Activated CD4-positive, alpha-beta T cell treated with anti-CD3 and anti-CD28 coated beads, Interleukin-2, Interleukin-6, amounts not matched to agents 100 ng/mL and 50 ng/mL, durations not matched to agents 16 hours and 8 hours (primary cell): ENCODE results near the gene MAML3.

Experiments used
- DNase-seq: peaks from one replicate; pipeline ENCODE4 v3.0.0-alpha.2; 2020

MAML3 gene

DNA sequence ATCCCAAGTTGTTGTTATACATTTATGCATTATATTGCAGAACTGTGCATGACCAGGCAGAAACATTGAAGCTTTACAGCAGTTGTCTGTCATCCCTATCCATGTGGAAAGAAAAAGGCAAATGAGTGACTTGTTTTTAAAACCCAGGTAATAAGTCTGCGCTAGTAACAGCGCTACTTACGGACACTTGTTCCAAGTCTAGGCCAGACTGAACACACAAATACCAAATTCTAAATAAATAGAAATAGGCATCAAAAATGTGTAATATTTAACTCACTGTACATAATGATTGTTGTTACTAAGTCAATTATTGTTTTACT is 548 bp upstream of the MAML3 start:
- DNase-seq: no peak

DNA sequence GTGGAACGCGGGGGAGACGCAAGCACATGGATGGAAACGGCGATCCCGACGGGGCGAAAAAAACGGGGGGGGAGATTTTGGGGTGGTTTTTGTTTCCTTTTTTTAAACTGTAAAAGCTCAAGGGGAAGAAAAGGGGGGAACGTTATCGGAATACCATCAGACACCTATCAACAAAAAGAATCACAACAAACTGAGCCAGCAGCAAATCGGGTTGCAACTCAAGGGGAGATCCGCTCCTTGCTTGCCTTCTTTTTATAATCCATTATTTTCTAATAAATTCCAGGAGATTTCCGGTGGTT is 616 bp downstream of the MAML3 start:
- DNase-seq: no peak

DNA sequence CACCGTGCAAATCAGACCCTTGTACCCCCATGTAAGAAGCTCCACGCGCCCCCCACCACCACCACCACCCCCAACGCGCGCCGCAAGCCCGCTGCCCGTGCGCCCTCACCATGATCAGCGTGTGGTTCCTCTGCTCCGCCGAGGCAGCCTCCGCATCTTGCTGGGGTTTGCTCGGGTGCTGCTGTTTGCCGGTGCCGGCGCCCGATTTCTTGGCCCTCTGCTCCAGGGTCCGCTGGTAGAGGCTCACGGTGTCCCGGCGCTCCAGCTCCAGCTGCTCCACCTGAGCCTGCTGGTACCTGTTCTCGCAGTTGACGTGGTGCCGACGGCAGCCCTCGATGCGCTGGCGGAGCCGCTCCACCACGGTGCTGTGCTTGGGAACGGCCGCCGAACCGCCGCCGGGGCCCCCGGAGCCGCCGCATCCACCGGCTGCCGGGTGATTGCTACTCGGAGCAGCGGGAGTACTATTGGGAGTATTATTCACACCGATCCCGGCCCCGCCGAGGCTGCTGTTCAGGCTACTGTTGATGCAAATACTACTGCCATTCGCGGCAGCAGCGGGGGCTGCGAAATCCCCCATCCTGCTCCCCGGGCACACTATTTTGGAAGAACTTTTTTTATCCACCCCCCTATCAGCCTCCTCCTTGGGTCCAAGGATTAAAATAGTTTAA is 1.1 kb downstream of the MAML3 start:
- DNase-seq: peak; percentile 32

DNA sequence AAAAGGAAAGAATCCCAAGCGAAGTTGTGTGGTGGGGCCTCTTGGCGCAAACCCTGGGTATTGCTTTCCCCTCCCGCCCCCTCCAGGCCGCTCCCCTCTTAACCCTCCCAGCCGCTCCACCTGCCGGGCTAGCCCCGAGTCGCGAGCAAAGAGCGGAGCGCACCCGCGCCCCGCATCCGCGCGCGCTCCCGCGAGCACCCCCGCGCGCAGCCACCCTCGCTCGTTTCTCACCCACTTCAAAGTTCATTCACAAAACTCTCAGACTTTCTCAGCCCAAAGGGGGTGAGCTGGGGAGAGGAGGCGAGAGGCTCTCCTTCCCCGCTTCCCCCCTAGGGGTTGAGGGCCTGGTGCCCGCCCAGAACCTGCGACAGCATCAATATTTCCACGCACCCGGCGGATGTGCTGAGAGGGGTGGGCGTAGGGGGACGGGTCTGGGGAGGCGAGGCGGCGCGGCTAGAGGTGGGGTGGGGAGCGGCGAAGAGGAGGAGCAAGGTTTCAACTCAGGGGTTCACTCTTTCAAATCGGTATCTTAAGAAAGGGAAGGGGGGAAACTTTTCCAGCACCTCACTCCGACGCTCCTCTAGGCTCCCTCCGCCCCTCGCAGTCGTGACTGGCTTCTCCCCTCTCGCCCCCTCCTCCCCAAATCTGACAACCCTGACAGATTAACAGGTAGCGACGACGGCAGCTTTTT is 1.8 kb downstream of the MAML3 start:
- DNase-seq: peak; percentile 57

DNA sequence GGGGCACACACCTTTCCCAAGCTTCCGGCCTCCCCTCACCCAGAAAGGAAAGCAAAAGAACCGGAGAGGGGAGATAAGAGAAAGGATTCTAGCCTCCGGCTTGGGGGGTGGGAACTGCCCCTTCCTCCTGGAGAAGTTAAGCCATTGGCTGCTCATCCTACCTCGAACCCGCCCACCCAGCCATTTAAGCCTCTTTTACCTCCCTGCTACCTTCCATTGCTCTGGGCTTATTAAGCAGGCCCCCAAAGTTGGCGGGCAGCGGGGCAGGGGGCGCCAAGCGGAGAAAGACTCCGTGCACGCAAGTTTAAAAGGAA is 2.3 kb downstream of the MAML3 start:
- peak; percentile 48 for DNase-seq

DNA sequence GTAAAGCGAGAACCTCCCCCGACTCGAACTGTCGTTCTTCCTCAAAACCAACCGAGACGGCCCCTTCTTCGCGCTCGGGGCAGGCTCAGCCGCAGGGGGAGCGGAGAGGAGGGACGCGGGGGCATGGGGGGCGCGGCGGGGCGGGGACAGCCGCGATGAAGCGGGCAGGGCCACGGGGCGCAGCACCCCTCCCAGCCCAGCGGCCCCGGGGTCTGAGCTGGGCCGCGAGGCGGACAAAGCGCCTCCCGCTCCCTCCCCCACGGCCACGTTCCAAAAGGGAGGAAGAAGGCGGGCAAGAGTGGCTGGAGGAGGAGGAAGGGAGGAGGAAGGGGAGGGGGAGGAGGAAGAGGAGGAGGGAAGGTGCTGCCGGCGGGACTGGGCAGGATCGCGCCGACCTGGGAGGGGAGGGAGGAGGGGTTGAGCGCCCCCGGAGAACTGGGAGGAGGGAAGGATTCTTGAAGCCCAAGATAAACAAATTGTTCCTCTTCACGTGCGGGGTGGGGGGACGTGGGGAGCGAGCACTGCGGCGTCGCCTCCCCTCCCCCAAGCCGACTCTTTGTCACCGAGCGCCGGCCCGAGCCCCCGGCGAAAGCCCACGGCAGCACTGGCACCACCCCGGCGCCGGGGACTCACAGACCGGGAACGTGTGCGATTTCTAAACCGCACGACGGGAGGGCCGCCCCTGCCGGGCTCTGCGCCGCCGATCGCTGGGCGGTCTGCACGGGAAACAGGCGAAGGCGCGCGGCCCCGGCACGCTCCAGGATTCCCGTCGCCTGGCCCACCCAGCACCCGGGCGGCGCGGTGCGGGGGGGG is 2.9 kb downstream of the MAML3 start:
- peak; percentile 74 for DNase-seq

DNA sequence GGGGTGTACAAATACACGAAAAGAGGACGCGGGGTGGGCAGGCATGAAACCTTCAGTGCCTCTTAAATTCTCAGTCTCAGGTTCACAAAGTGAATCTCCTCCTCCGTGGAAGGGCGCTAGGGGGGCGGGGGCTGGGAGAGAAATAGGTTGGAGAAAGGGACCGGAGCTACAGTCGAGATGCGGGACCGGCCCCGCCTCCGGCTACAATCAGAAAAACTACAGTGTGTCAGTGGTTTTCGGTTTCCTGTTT is 3.4 kb downstream of the MAML3 start:
- DNase-seq: no peak

DNA sequence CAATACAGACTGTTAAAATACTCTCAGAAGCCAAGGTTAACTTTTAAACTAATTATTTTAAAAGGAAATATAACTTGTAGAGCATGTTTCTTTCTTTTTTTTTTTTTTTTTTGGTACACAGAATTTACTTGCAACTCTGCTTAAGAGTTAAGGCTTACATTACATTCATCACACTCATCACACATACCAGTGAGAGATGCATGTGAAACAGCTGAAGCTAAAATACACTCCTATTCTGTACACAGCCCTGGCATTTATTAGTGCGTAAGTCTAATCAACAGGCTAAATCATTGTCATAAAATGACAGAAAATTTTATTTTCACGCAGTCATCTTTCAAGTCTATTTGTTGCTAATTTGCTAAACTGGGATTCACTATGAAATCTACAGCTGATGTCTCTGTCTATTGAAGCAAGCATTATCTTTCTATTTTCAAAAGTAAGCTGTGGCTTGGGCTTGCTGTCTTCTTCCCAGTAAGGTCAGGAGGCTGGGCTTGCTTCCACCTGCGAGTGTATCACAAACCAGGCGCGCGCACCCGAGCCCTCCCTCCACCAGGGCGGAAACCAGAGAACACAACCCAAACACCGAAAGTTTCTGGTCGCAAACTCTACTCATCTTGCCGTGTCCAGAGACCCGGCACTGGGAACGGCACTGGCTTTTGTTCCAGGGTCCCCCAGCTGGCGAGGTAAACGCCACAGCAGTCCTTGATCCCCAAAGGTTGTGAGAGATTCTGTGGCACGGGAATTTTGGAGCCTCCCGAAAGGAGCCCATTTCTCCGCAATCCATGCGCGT is 3.9 kb downstream of the MAML3 start:
- DNase-seq: peak; percentile 66

DNA sequence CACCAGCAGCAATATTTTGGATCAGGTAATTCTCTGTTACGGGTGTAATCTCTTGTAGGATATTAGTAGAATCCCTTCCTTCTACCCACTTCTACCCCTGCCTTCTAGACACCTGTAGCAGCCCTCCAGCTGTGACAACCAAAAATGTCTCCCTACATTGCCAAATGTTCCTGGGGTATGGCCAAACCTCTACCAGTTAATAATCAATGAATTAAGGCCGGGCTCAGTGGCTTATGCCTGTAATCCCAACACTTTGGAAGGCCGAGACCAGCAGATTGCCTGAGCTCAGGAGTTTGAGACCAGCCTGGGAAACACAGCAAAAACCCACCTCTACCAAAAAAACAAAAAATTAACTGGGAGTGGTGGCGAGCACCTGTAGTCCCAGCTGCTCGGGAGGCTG is 9.9 kb downstream of the MAML3 start:
- no peak for DNase-seq

DNA sequence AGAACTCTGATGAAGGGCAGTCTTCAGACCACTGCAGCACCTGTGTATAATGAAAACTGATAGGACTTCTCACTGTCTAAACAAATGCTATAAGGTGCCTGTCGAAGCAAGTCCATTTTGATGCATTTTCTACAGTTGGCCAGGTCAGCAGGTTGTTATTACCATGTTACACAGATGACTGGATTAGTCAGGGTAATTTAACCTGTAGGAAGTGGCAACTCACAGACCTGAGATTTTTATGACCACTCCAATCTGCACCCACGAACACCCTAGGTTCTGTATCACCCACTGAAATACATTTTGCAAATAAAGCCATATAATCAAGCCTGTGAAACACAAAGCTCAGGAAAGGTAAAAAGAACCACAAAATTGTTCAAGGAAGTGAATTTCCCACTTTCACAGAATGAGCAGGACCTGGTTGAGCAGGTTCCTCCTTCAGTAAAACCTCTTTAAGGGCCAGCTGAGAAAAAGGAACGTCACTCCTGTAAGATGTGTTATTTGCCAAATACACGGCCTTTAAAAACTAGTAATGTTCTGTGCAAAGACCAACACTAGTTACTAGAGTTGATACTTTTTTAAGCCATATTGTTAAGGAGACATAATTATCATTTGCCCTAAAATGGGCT is 12.7 kb downstream of the MAML3 start:
- DNase-seq: no peak

DNA sequence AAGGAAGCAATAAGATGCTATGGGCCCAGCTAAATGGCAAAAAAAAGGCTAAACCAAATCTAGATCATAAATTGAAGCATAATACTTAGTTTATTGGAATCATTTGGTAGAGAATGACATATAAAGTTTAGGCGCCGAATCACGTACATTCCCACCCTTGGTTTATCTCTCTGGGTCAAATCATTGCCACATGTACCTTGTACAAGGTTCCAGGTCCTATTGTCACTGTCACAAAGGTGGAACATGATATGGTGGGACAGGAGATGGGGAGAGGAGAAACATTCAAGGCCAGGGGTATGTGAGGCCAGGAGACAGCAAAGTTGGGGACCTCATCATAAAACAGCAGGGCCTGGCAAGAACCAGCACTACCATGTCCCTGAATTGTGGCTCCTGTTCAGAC is 13.4 kb downstream of the MAML3 start:
- no peak for DNase-seq

DNA sequence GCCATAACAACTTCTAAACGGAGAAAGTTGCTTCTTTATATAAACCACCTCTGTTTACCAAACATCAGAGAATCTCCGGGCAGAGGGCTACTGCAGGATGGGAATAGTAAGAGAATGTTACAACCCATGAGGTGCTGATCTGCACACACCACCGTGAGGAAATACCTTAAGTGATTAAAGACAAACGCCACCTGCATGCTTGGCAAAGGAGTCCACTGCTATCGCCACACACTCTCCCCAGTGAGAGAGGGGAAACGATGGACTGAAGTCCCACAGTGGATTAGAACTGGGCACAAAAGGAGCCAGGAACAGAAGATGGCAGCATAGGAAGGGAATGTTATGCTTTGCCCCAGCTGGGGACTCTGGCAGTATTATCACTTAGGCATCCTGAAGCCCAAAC is 15.6 kb downstream of the MAML3 start:
- DNase-seq: no peak

DNA sequence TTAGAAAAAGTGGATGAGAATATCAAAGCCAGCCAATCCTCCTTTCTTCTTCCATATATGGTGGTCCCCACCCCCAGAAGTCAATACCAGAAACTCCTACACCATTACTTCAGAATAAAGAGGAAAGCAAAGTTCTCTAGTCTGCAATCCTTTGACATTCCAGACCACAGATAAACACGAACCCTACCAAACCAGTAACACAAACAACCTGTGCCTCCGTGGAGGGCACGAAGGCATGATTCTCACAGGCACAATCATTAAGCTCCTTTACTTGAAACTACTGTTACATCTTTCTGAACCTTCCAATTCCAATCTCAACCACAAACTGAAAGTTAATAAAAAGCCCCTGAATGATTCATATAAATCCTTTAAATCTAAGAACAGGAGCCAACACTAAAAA is 16.3 kb downstream of the MAML3 start:
- DNase-seq: no peak

DNA sequence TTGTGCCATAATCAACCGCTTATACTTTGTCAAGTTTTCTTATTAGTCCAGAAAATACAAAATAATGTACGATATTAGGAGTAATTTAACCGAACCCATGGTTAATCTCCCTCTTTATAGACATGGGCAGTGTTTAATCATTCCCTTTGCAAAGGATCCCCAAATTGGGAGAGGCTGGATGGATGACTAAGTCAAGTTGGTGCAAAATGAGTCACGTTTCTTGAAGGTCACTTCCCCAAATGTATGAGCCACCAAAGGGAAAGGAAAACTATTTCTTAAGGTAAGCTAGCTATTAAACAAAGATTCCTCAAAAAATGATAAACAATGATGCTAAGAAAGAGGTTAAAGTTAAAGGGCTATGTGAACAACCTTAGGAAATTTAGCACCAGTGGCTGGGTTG is 17.5 kb downstream of the MAML3 start:
- DNase-seq: no peak

DNA sequence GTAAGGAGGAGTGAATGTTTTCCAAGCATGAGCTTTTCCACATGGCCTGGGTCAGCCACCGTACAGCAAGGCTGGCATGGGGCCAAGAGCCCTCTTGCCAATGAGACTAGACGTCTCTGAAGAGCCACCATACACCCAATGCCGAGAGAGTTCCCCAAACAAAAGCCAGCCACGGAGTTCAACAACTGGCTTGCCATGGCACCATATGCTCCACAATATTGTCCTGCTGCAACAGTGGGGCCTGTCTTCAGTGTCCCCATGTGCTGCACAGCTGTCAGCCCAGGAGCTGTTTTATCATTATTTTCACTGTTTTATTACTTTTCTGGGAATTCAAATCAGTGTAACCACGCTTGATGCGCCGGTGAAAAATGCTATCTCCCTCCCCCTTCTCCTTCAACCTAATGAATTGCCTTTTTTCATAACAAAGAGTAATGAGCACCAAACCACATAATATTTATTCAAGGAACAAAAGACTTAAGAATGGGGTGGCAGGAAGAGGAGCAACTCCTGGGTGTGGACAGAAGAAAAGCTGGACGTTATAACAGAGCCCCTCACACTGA is 18.4 kb downstream of the MAML3 start:
- DNase-seq: no peak

DNA sequence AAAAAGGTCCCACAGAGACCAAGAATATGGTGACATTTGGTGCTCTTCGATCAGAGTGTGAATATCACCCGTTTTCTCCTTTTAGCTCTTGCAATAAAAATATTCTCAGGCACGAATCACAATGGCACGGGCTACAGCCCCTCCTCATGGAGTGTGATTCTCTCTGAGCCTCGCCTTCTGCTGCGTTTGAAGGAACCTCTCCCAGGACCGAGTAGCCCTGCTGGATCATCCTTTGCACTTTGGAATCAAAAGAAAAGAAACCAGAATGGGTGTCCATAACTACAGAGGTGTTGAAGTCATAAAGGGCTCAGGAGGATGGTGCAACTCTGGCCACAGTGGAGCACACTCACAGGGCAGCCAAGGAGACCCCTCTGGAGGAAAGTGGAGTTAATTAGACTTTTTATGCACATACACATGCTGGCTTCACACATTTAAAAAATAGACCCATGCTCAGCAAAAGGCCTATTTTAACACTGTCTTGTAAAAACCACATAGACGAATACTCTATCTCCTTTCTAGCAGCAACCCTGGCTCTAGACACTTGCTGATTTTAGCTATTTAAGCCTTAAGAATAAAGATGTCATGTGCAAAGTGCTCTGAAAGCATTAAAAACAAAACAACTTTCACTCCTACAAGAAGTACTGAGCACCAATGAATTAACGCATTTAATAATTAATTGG is 19.1 kb downstream of the MAML3 start:
- DNase-seq: no peak

DNA sequence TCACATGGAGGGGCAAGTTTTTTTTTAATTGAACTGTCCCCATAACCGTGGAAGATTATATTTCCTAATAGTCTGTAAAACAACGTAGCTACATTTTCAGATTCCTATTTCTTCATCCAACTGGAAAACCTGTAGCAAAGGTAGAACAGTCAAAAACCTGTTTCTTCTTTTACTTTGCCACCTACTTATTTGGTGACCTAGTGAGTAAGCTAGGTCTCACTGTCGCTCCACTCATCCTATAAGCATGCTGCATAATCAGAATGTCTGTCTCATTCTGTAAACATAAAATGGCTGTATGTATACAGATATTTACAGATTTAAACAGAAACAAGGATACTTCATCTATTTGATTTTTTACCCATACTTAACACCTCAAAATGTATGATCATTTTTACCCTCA is 20.4 kb downstream of the MAML3 start:
- no peak for DNase-seq

DNA sequence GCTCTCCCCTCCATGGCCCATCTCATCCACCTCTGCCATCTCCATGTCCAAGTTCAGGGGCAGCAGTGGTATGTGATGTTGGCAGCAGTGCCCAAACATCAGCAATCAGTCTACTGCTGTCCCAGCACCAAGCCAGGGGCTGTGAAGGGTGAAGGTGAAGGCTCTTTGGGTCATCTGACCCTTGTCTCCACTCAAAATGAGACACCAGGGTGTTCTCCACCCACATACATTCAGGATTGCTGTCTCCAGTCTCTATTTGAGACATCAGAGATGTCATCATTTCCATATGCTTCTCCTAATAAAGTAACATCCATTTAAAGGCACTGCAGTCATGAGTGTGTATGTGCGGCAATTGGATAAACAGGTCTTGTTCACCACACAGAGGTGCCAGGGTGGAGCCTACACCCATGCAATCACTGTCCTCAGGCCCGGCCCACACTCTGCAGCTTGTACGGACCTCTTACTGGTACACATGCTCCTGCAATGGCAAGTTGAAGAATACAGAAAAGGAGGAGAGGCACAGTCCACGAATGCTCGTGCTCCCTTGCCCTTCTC is 22.2 kb downstream of the MAML3 start:
- no peak for DNase-seq

DNA sequence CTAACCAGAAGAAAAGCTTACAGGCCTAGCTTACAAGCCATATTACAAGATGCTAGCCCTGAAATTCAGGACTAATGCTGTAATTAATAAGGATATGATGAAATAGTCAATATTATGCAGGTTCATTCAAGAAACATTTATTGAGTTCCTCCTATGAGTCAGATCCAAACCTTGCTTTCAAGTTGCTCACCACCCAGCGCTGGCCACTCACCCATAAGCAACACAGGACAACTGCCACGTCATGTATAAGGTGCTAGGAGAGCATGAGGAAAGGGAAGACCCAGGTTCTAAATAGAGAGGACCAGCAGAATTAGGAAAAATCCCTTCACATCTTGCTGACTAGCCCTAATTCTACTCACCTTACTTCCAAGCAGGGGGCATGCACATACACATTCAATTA is 23.3 kb downstream of the MAML3 start:
- no peak for DNase-seq

DNA sequence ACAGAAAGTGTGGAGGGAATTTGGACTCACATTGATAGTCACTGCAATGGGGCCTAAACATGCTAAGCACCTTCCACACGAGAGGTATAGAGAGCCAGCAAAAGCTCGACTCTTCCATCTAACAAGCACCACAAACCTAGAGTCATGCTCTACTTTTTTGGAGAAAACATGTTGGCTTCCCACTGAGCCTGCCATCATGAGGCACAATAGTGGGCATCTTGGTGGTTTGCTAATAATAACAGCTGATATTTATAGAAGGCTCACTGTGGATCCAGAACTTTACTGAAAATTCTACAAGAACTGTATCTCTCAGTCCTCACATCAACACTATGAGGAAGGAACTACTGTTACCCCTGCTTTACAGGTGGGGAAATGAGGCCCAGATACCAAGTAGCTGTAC is 26.6 kb downstream of the MAML3 start:
- DNase-seq: no peak

DNA sequence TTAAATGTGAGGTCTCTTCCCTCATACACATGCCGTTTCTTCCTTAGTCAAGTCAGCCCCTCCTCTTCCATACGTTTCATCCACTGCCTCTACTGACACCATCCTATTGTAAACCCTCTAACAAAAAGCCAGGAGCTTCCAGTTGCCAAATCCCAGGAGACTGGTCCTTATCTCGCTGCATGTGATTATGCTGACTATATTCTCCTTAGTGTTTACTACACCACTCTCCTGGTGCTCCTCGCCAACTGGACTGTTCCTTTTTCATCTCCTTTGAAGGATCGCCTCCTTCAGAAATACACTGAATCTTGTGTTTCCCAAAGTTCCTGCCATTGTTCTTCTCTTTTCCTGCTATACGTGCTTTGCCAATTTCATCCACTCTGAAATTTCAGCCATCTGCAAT is 27.7 kb downstream of the MAML3 start:
- no peak for DNase-seq

DNA sequence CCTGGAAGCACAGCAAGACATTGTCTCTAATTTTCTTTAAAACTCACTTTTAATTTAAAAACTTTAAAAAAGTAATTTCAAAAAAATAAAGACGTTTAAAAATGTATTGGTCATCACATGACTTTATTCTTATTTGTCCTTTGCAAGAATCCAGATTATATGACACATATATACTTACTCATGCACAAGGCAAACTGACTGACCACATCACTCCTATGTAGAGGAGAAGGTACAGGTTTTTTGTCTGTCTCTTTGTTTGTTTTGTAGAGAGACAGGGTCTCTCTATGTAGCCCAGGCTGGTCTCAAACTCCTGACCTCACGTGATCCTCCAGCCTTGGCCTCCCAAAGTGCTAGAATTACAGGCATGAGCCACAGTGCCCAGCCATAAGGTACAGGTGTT is 28.6 kb downstream of the MAML3 start:
- no peak for DNase-seq
